Central memory CD8-positive, alpha-beta T cell (primary cell): ENCODE data around the gene SQOR.
A peak's percentile ranks its signal among the peaks of the same experiment; 100 is the strongest.

Experiments used
- ATAC-seq: fragments of 150-1000 bp; cut with Tn5 transposase; replicated peaks from 2 replicates; pipeline ENCODE4 v1.10.0; 2022; ENCODE audit warnings: mild to moderate bottlenecking, moderate FRiP score, moderate number of reproducible peaks; ENCODE audit not compliant: poor library complexity, severe bottlenecking; ENCODE audit errors: extremely low read depth
- DNase-seq, 2 donors: peaks; one replicate each; pipeline ENCODE4 v3.0.0; 2021; ENCODE audit warnings: low spot score in 2 of 2
- H3K27ac Mint-ChIP-seq: one replicate; pipeline ENCODE4 v1.8.0; 2022; ENCODE audit warnings: low read depth, mild to moderate bottlenecking, moderate library complexity, mixed read lengths
- H3K27me3 Mint-ChIP-seq: one replicate; pipeline ENCODE4 v1.8.0; 2022; ENCODE audit warnings: mixed read lengths
- H3K36me3 Mint-ChIP-seq: one replicate; pipeline ENCODE4 v1.8.0; 2022; ENCODE audit warnings: mild to moderate bottlenecking, moderate library complexity, mixed read lengths; ENCODE audit not compliant: insufficient read depth
- H3K4me1 Mint-ChIP-seq: one replicate; pipeline ENCODE4 v1.8.0; 2022; ENCODE audit warnings: mixed read lengths
- H3K4me3 Mint-ChIP-seq: one replicate; pipeline ENCODE4 v1.8.0; 2022; ENCODE audit warnings: mild to moderate bottlenecking, moderate library complexity, mixed read lengths
- H3K9me3 Mint-ChIP-seq: one replicate; pipeline ENCODE4 v1.8.0; 2022; ENCODE audit warnings: mixed read lengths

The SQOR gene

GRCh38 chr15:45653702-45654424, 19.0 kb downstream of the SQOR start:
- ATAC-seq (no peak), DNase-seq (no peak)
- H3K4me3 Mint-ChIP-seq: no peak overlapping the region
- H3K36me3 Mint-ChIP-seq: peaks cover 9% of the 10 kb centered on the region
- no peaks in the 10 kb centered on the region for H3K9me3 Mint-ChIP-seq
- no peak overlapping the region for H3K27ac Mint-ChIP-seq
- H3K27me3 Mint-ChIP-seq: no peaks in the 10 kb centered on the region
- peaks cover 61% of the 10 kb centered on the region for H3K4me1 Mint-ChIP-seq

- Mint-ChIP-seq H3K9me3 (no peaks in the 10 kb centered on the region), H3K4me3 (no peak overlapping the region), H3K4me1 (peaks cover 67% of the 10 kb centered on the region), H3K36me3 (peaks cover 15% of the 10 kb centered on the region), H3K27me3 (no peaks in the 10 kb centered on the region), H3K27ac (no peak overlapping the region)
- DNase-seq: no peak
- ATAC-seq: no peak
Observed at GRCh38 chr15:45654749-45655148, 19.9 kb downstream of the SQOR start.

GRCh38 chr15:45657254-45657653, 22.4 kb downstream of the SQOR start:
- no peaks in the 10 kb centered on the region for H3K27me3 Mint-ChIP-seq
- no peak for ATAC-seq
- peaks cover 21% of the 10 kb centered on the region for H3K36me3 Mint-ChIP-seq
- H3K4me3 Mint-ChIP-seq: no peak overlapping the region
- no peak for DNase-seq
- peaks cover 56% of the 10 kb centered on the region for H3K4me1 Mint-ChIP-seq
- H3K27ac Mint-ChIP-seq: peak overlapping the region; percentile 80
- no peaks in the 10 kb centered on the region for H3K9me3 Mint-ChIP-seq

GRCh38 chr15:45657764-45658545, 23.1 kb downstream of the SQOR start:
- H3K27ac Mint-ChIP-seq: peak overlapping the region; percentile 80
- DNase-seq (no peak), ATAC-seq (no peak)
- peaks cover 53% of the 10 kb centered on the region for H3K4me1 Mint-ChIP-seq
- no peak overlapping the region for H3K4me3 Mint-ChIP-seq
- no peaks in the 10 kb centered on the region for H3K27me3 Mint-ChIP-seq
- H3K9me3 Mint-ChIP-seq: no peaks in the 10 kb centered on the region
- H3K36me3 Mint-ChIP-seq: peaks cover 25% of the 10 kb centered on the region

- peaks cover 30% of the 10 kb centered on the region for H3K4me1 Mint-ChIP-seq
- DNase-seq: no peak
- no peaks in the 10 kb centered on the region for H3K9me3 Mint-ChIP-seq
- H3K27ac Mint-ChIP-seq: no peak overlapping the region
- H3K36me3 Mint-ChIP-seq: peaks cover 40% of the 10 kb centered on the region
- no peaks in the 10 kb centered on the region for H3K27me3 Mint-ChIP-seq
- no peak for ATAC-seq
- no peak overlapping the region for H3K4me3 Mint-ChIP-seq
Observed at GRCh38 chr15:45660231-45660979, 25.6 kb downstream of the SQOR start.

- Mint-ChIP-seq H3K27me3 (no peaks in the 10 kb centered on the region), H3K9me3 (peaks cover 5% of the 10 kb centered on the region), H3K36me3 (peaks cover 47% of the 10 kb centered on the region), H3K4me1 (peaks cover 35% of the 10 kb centered on the region), H3K4me3 (no peak overlapping the region), H3K27ac (no peak overlapping the region)
- DNase-seq: no peak
- ATAC-seq: no peak
Observed at GRCh38 chr15:45662375-45662774, 27.5 kb downstream of the SQOR start.

GRCh38 chr15:45664451-45664850, 29.6 kb downstream of the SQOR start:
- H3K27ac Mint-ChIP-seq: no peak overlapping the region
- H3K4me1 Mint-ChIP-seq: peaks cover 18% of the 10 kb centered on the region
- no peak overlapping the region for H3K4me3 Mint-ChIP-seq
- no peaks in the 10 kb centered on the region for H3K27me3 Mint-ChIP-seq
- no peak for ATAC-seq
- peaks cover 51% of the 10 kb centered on the region for H3K36me3 Mint-ChIP-seq
- no peak for DNase-seq
- peaks cover 5% of the 10 kb centered on the region for H3K9me3 Mint-ChIP-seq

- Mint-ChIP-seq H3K9me3 (peaks cover 5% of the 10 kb centered on the region), H3K36me3 (peaks cover 51% of the 10 kb centered on the region), H3K27ac (no peak overlapping the region), H3K4me3 (no peak overlapping the region), H3K4me1 (peaks cover 11% of the 10 kb centered on the region), H3K27me3 (no peaks in the 10 kb centered on the region)
- no peak for DNase-seq
- no peak for ATAC-seq
Observed at GRCh38 chr15:45665261-45665660, 30.4 kb downstream of the SQOR start.

- Mint-ChIP-seq H3K4me1 (peaks cover 11% of the 10 kb centered on the region), H3K27ac (peak overlapping the region; percentile 1), H3K4me3 (no peak overlapping the region)
Observed at GRCh38 chr15:45666119-45666875, 31.5 kb downstream of the SQOR start.

GRCh38 chr15:45667002-45667401, 32.2 kb downstream of the SQOR start:
- no peak for ATAC-seq
- Mint-ChIP-seq H3K9me3 (peaks cover 5% of the 10 kb centered on the region), H3K27me3 (no peaks in the 10 kb centered on the region), H3K36me3 (peaks cover 54% of the 10 kb centered on the region), H3K4me3 (no peak overlapping the region), H3K4me1 (peaks cover 11% of the 10 kb centered on the region), H3K27ac (no peak overlapping the region)
- no peak for DNase-seq

More at GRCh38 chr15:45666119-45666875, 31.5 kb downstream of the SQOR start:
- Mint-ChIP-seq H3K27me3 (no peaks in the 10 kb centered on the region), H3K36me3 (peaks cover 55% of the 10 kb centered on the region), H3K9me3 (peaks cover 5% of the 10 kb centered on the region)
- DNase-seq (no peak), ATAC-seq (no peak)

- no peak overlapping the region for H3K4me3 Mint-ChIP-seq
- H3K4me1 Mint-ChIP-seq: peaks cover 11% of the 10 kb centered on the region
- peaks cover 5% of the 10 kb centered on the region for H3K9me3 Mint-ChIP-seq
- no peaks in the 10 kb centered on the region for H3K27me3 Mint-ChIP-seq
- H3K27ac Mint-ChIP-seq: no peak overlapping the region
- ATAC-seq (no peak), DNase-seq (no peak)
- peaks cover 54% of the 10 kb centered on the region for H3K36me3 Mint-ChIP-seq
Observed at GRCh38 chr15:45668386-45668785, 33.6 kb downstream of the SQOR start.

GRCh38 chr15:45669422-45669821, 34.6 kb downstream of the SQOR start:
- Mint-ChIP-seq H3K4me1 (peaks cover 11% of the 10 kb centered on the region), H3K36me3 (peaks cover 49% of the 10 kb centered on the region), H3K27me3 (no peaks in the 10 kb centered on the region), H3K9me3 (peaks cover 5% of the 10 kb centered on the region), H3K27ac (no peak overlapping the region), H3K4me3 (no peak overlapping the region)
- no peak for DNase-seq
- no peak for ATAC-seq
